Endothelial cell of umbilical vein (primary cell): ENCODE measurements around the gene CHD6. TPM values are rescaled to one million over a fixed set of nuclear protein-coding genes. Genes with fewer than 3 reads are reported as not detected.

Source experiments
- BruUV-seq: library from RNA; stranded (reverse); fragments of 400-500 nt; replicated peaks from 2 replicates; lab custom pipeline; 2021; lab: Mats Ljungman, UMichigan
- CTCF ChIA-PET: fragments of 300-600, 350-600 bp; sonication (Branson Sonifier 250); formaldehyde crosslinking; loops from one replicate; lab custom pipeline; 2021; ENCODE audit warnings: antibody characterized with exemption, inconsistent platforms; lab: Charles Lee
- POLR2A ChIA-PET: fragments of 300-600, 350-600 bp; sonication (Branson Sonifier 250); formaldehyde crosslinking; loops from one replicate; lab custom pipeline; 2021; ENCODE audit warnings: antibody characterized with exemption, inconsistent platforms; lab: Charles Lee
- DNase-seq: peaks from one replicate; pipeline ENCODE4 v3.0.0-alpha.2; 2011; ENCODE audit warnings: low read depth, low spot score
- FAIRE-seq: peaks from 2 replicates; lab custom pipeline; 2011; peaks lifted over from hg19 to GRCh38; lab: Jason Lieb, UNC
- H2AFZ ChIP-seq: 2 replicates; pipeline ENCODE4 v1.6.0; 2012; ENCODE audit warnings: low read depth, low read length, control low read depth, inconsistent platforms
- H3K27ac ChIP-seq: 2 replicates; pipeline ENCODE4 v1.5.1; 2011; ENCODE audit warnings: low read depth, mild to moderate bottlenecking, control low read depth, low read length, moderate library complexity; ENCODE audit not compliant: insufficient read depth
- H3K27me3 ChIP-seq, 2 experiments: 2 replicates each; pipeline versions ENCODE4 v1.6.0 to v1.6.1; 2011; ENCODE audit warnings: low read length in 2 of 2, mixed read lengths in 1 of 2; ENCODE audit not compliant: control insufficient read depth in 2 of 2, insufficient read depth in 2 of 2
- H3K36me3 ChIP-seq, 2 experiments: 2 replicates in 1 of 2; 3 replicates in 1 of 2; pipeline ENCODE4 v1.5.1; 2011; ENCODE audit warnings: low read length in 2 of 2, mild to moderate bottlenecking in 1 of 2, moderate library complexity in 1 of 2; ENCODE audit not compliant: control insufficient read depth in 2 of 2, insufficient read depth in 2 of 2; ENCODE audit errors: extremely low read depth in 1 of 2
- H3K4me1 ChIP-seq: 3 replicates; pipeline ENCODE4 v1.5.1; 2011; ENCODE audit warnings: mild to moderate bottlenecking, low read length; ENCODE audit not compliant: control insufficient read depth, insufficient read depth; ENCODE audit errors: extremely low read depth
- H3K4me2 ChIP-seq: 2 replicates; pipeline ENCODE4 v1.6.1; 2011; ENCODE audit warnings: low read length, control low read depth, mixed read lengths; ENCODE audit not compliant: insufficient read depth
- H3K4me3 ChIP-seq, 3 experiments: fragments of 200-600 bp in 1 of 3; sonication (generic), shearing (Covaris generic) in 1 of 3; replicated peaks in 1 of 3; 2 replicates each; pipeline ENCODE4 v1.5.1; 2011 to 2016; ENCODE audit warnings: control low read depth in 3 of 3, low read length in 3 of 3, mild to moderate bottlenecking in 2 of 3, inconsistent platforms in 1 of 3, low read depth in 1 of 3, moderate library complexity in 1 of 3; ENCODE audit not compliant: insufficient read depth in 1 of 3
- H3K79me2 ChIP-seq: 2 replicates; pipeline ENCODE4 v1.6.0; 2012; ENCODE audit warnings: low read length, inconsistent platforms; ENCODE audit not compliant: control insufficient read depth, insufficient read depth
- H3K9ac ChIP-seq: replicated peaks from 2 replicates; pipeline ENCODE3; 2011; ENCODE audit warnings: low read length, control low read depth; ENCODE audit not compliant: insufficient read depth; ENCODE audit errors: extremely low read depth
- H3K9me1 ChIP-seq: replicated peaks from 3 replicates; pipeline ENCODE4 v1.6.0; 2011; ENCODE audit warnings: mild to moderate bottlenecking, low read length; ENCODE audit not compliant: control insufficient read depth, insufficient read depth; ENCODE audit errors: extremely low read depth
- H3K9me3 ChIP-seq: replicated peaks from 2 replicates; pipeline ENCODE4 v1.5.1; 2012; ENCODE audit warnings: low read length, inconsistent platforms; ENCODE audit not compliant: control insufficient read depth, insufficient read depth
- H4K20me1 ChIP-seq: replicated peaks from 2 replicates; pipeline ENCODE3; 2011; ENCODE audit warnings: mild to moderate bottlenecking, low read length; ENCODE audit not compliant: control insufficient read depth, insufficient read depth; ENCODE audit errors: extremely low read depth
- CTCF ChIP-seq, 2 donors: IDR thresholded peaks; 1 replicate in 1 of 2; 2 replicates in 1 of 2; pipeline ENCODE4 v1.5.1; 2011; ENCODE audit warnings: low read length in 2 of 2, mild to moderate bottlenecking in 2 of 2, moderate library complexity in 2 of 2, control low read depth in 1 of 2, inconsistent platforms in 1 of 2, low read depth in 1 of 2; ENCODE audit not compliant: insufficient read depth in 1 of 2; ENCODE audit errors: extremely low read depth in 1 of 2
- EZH2 ChIP-seq: IDR thresholded peaks from 2 replicates; pipeline ENCODE4 v1.6.1; 2012; ENCODE audit warnings: borderline replicate concordance, low read depth, mild to moderate bottlenecking, moderate library complexity, low read length, inconsistent platforms; ENCODE audit not compliant: severe bottlenecking
- FOS ChIP-seq: IDR thresholded peaks from 2 replicates; pipeline ENCODE4 v1.6.1; 2011; ENCODE audit warnings: mild to moderate bottlenecking, low read length, moderate library complexity, borderline replicate concordance; ENCODE audit not compliant: insufficient read depth
- GATA2 ChIP-seq: IDR thresholded peaks from 2 replicates; pipeline ENCODE4 v1.7.0; 2011; ENCODE audit warnings: low read depth, mild to moderate bottlenecking, moderate library complexity, mixed read lengths, low read length; ENCODE audit not compliant: insufficient read length, insufficient read depth
- JUN ChIP-seq: IDR thresholded peaks from 2 replicates; pipeline ENCODE4 v1.6.1; 2011; ENCODE audit warnings: borderline replicate concordance, low read depth; ENCODE audit not compliant: insufficient read length, insufficient read depth
- MAX ChIP-seq: IDR thresholded peaks from 2 replicates; pipeline ENCODE4 v1.6.1; 2011; ENCODE audit not compliant: insufficient read depth, insufficient read length
- MYC ChIP-seq: IDR thresholded peaks from one replicate; pipeline ENCODE4 v1.6.1; 2011; ENCODE audit warnings: mild to moderate bottlenecking, low read depth, low read length
- POLR2A ChIP-seq: IDR thresholded peaks from 2 replicates; pipeline ENCODE4 v1.6.1; 2012; ENCODE audit warnings: low read depth, mild to moderate bottlenecking, control low read depth, low read length
- POLR2AphosphoS5 ChIP-seq: IDR thresholded peaks from 2 replicates; pipeline ENCODE4 v1.6.1; 2012; ENCODE audit warnings: low read depth, mild to moderate bottlenecking, control low read depth, low read length, moderate library complexity; ENCODE audit not compliant: insufficient read depth
- dilution Hi-C: fragments of 300-500 bp; cut with MboI; formaldehyde crosslinking; loops from one replicate; pipeline ENCODE4 v1.15.0; 2019; ENCODE audit warnings: low sequenced_read_pairs; ENCODE audit not compliant: extremely low pct_ligation_motif_present
- intact Hi-C: fragments of 100-400 bp; cut with micrococcal nuclease; formaldehyde crosslinking; loops from one replicate; pipeline ENCODE4 v1.10.0; 2022
- polyA plus RNA-seq, 4 experiments: library from polyadenylated mRNA; depleted of rRNA in 3 of 4; stranded (reverse) in 3 of 4; unstranded in 1 of 4; fragments of >200 nt; gene quantifications; 2 replicates each; pipeline versions ENCODE4 v1.2.1 to v1.2.3, GENCODE V29; 2011 to 2012; ENCODE audit warnings: missing spikeins in 1 of 4
- total RNA-seq: library from RNA; stranded (reverse); gene quantifications from 2 replicates; pipeline ENCODE4 v1.2.3, GENCODE V29; 2021

CHD6 gene
- total and polyA plus RNA-seq, 2 donors (not counting 3 experiments of a cell fraction or from before 2014, with no cell fraction given): 7.2 to 33.7 TPM

GRCh38 chr20:41523857-41524256, 94.3 kb downstream of the CHD6 start:
- Histone ChIP-seq H3K9me3 (no peaks in the 10 kb centered on the region), H3K79me2 (no peaks in the 10 kb centered on the region), H3K4me2 (no peak overlapping the region), H3K9ac (no peak overlapping the region), H3K27me3 (no peaks in the 10 kb centered on the region), H3K27ac (no peak overlapping the region), H2AFZ (no peak overlapping the region), H3K9me1 (no peaks in the 10 kb centered on the region), H3K4me3 (no peak overlapping the region), H4K20me1 (no peaks in the 10 kb centered on the region), H3K4me1 (no peaks in the 10 kb centered on the region), H3K36me3 (no peaks in the 10 kb centered on the region)
- dilution Hi-C loops (no loop called here), intact Hi-C loops (no loop called here)
- no peak for FAIRE-seq
- TF ChIP-seq FOS (no peak), POLR2AphosphoS5 (no peak), MYC (no peak), MAX (no peak), CTCF (IDR thresholded peaks at IDR 0.05; ENCODE audit: extremely low read depth in 1 of 2, insufficient read depth in 1 of 2, low read depth in 1 of 2, low read length in 2 of 2) (no peak), GATA2 (no peak), POLR2A (no peak), EZH2 (no peak), JUN (no peak)
- BruUV-seq: no TSS peak
- DNase-seq: no peak
- ChIA-PET CTCF (no interaction called here), POLR2A (no interaction called here)
